Hepatocyte (in vitro differentiated cells): ENCODE measurements around the gene PRAC1. TPM values are rescaled to one million over a fixed set of nuclear protein-coding genes. Genes with fewer than 3 reads are reported as not detected.

Experiments used
- DNase-seq: peaks from one replicate; pipeline ENCODE4 v3.0.0-alpha.2; 2016; ENCODE audit warnings: low spot score
- H2AFZ ChIP-seq: fragments of 200-600 bp; sonication (generic); 2 replicates; pipeline ENCODE4 v1.6.0; 2016; ENCODE audit warnings: antibody characterized with exemption, mild to moderate bottlenecking
- H3K27ac ChIP-seq: fragments of 200-600 bp; sonication (generic); 2 replicates; pipeline ENCODE4 v1.5.1; 2016; ENCODE audit warnings: mild to moderate bottlenecking
- H3K27me3 ChIP-seq: fragments of 200-600 bp; sonication (generic); 2 replicates; pipeline ENCODE4 v1.6.1; 2016
- H3K36me3 ChIP-seq: fragments of 200-600 bp; sonication (generic); replicated peaks from 2 replicates; pipeline ENCODE4 v1.5.1; 2016; ENCODE audit warnings: low read depth; ENCODE audit not compliant: insufficient read depth
- H3K4me1 ChIP-seq: fragments of 200-600 bp; sonication (generic); 2 replicates; pipeline ENCODE4 v1.5.1; 2016; ENCODE audit warnings: mild to moderate bottlenecking, moderate library complexity; ENCODE audit not compliant: insufficient read depth
- H3K4me2 ChIP-seq: fragments of 200-600 bp; sonication (generic); 2 replicates; pipeline ENCODE4 v1.6.0; 2016
- H3K4me3 ChIP-seq: fragments of 200-600 bp; sonication (generic); 2 replicates; pipeline ENCODE4 v1.5.1; 2016; ENCODE audit warnings: mild to moderate bottlenecking
- H3K79me2 ChIP-seq: fragments of 200-600 bp; sonication (generic); 2 replicates; pipeline ENCODE4 v1.6.0; 2017; ENCODE audit warnings: mild to moderate bottlenecking
- H3K9me2 ChIP-seq: fragments of 200-600 bp; sonication (generic); replicated peaks from 2 replicates; pipeline ENCODE4 v1.6.0; 2017; ENCODE audit warnings: mild to moderate bottlenecking; ENCODE audit not compliant: insufficient read depth
- H3K9me3 ChIP-seq: fragments of 200-600 bp; sonication (generic); 2 replicates; pipeline ENCODE4 v1.5.1; 2016; ENCODE audit warnings: low read depth, mild to moderate bottlenecking
- H4K20me1 ChIP-seq: fragments of 200-600 bp; sonication (generic); 2 replicates; pipeline ENCODE4 v1.6.0; 2016; ENCODE audit warnings: mild to moderate bottlenecking; ENCODE audit not compliant: insufficient read depth, poor library complexity, severe bottlenecking
- CTCF ChIP-seq: fragments of 200-600 bp; sonication (generic); IDR thresholded peaks from 2 replicates; pipeline ENCODE4 v1.5.1; 2016; ENCODE audit warnings: antibody characterized with exemption, mild to moderate bottlenecking; ENCODE audit not compliant: poor library complexity
- EZH2 ChIP-seq: fragments of 200-600 bp; sonication (generic); IDR thresholded peaks from 2 replicates; pipeline ENCODE4 v1.6.1; 2016; ENCODE audit warnings: antibody characterized with exemption, mild to moderate bottlenecking, borderline replicate concordance
- EZH2phosphoT487 ChIP-seq: fragments of 200-600 bp; sonication (generic); IDR thresholded peaks from one replicate; pipeline ENCODE4 v1.6.1; 2018; ENCODE audit warnings: antibody characterized with exemption, mild to moderate bottlenecking, low read depth, moderate library complexity; ENCODE audit not compliant: unreplicated experiment, severe bottlenecking
- WGBS: methylation state at CpG from one replicate; pipeline ENCODE4 v1.1.6; 2016; ENCODE audit warnings: low lambda C conversion rate; ENCODE audit errors: missing lambda C conversion rate; 5-methylcytosine and 5-hydroxymethylcytosine counted together
- polyA plus RNA-seq: library from polyadenylated mRNA; unstranded; fragments of >200 nt; fragmentation: Nextera tagmentation; extraction: Ambion mirVana; gene quantifications from 2 replicates; pipeline ENCODE4 v1.2.1, GENCODE V29; 2016
- total RNA-seq: library from RNA; depleted of rRNA; stranded (reverse); fragments of >200 nt; gene quantifications from 2 replicates; pipeline ENCODE4 v1.2.3, GENCODE V29; 2014

The PRAC1 gene
- total and polyA plus RNA-seq, 2 experiments from 2014 or later, result not detected

- H3K9me3 ChIP-seq, result no peaks in the 10 kb centered on the region
- no peak overlapping the region for H3K4me3 ChIP-seq
- no peak overlapping the region for H3K27ac ChIP-seq
- H3K79me2 ChIP-seq, result no peaks in the 10 kb centered on the region
- H3K4me2 ChIP-seq, result no peak overlapping the region
- no peaks in the 10 kb centered on the region for H3K36me3 ChIP-seq
- H2AFZ ChIP-seq, result no peak overlapping the region
- no peak for DNase-seq
- H4K20me1 ChIP-seq, result no peaks in the 10 kb centered on the region
- WGBS, result 45% methylated on average over 5 of the region's 5 CpGs
- H3K4me1 ChIP-seq, result peaks cover 11% of the 10 kb centered on the region
- TF ChIP-seq EZH2phosphoT487 (no peak), EZH2 (no peak), CTCF (no peak)
- H3K27me3 ChIP-seq, result peaks cover 94% of the 10 kb centered on the region
- H3K9me2 ChIP-seq, result no peaks in the 10 kb centered on the region
Measured at GRCh38 chr17:48715496-48716399, 6.6 kb downstream of the PRAC1 start.

- Histone ChIP-seq H3K27me3 (peaks cover 91% of the 10 kb centered on the region), H3K27ac (no peak overlapping the region), H3K4me1 (no peaks in the 10 kb centered on the region), H3K36me3 (no peaks in the 10 kb centered on the region), H3K4me2 (no peak overlapping the region), H3K9me2 (no peaks in the 10 kb centered on the region), H4K20me1 (no peaks in the 10 kb centered on the region), H2AFZ (no peak overlapping the region), H3K79me2 (no peaks in the 10 kb centered on the region), H3K4me3 (no peak overlapping the region), H3K9me3 (no peaks in the 10 kb centered on the region)
- 73% methylated on average over 4 of the region's 4 CpGs for WGBS
- TF ChIP-seq EZH2phosphoT487 (no peak), CTCF (no peak), EZH2 (no peak)
- DNase-seq, result no peak
Measured at GRCh38 chr17:48711128-48711527, 11.2 kb downstream of the PRAC1 start.

GRCh38 chr17:48704361-48705248 is 17.7 kb downstream of the PRAC1 start:
- no peaks in the 10 kb centered on the region for H3K4me1 ChIP-seq
- no peaks in the 10 kb centered on the region for H3K79me2 ChIP-seq
- H3K4me2 ChIP-seq, result no peak overlapping the region
- TF ChIP-seq EZH2phosphoT487 (no peak), CTCF (no peak), EZH2 (no peak)
- H4K20me1 ChIP-seq, result no peaks in the 10 kb centered on the region
- H3K4me3 ChIP-seq, result no peak overlapping the region
- no peaks in the 10 kb centered on the region for H3K36me3 ChIP-seq
- no peak overlapping the region for H2AFZ ChIP-seq
- H3K9me3 ChIP-seq, result no peaks in the 10 kb centered on the region
- no peaks in the 10 kb centered on the region for H3K9me2 ChIP-seq
- WGBS, result 80% methylated on average over 11 of the region's 11 CpGs
- no peak for DNase-seq
- peaks cover 94% of the 10 kb centered on the region for H3K27me3 ChIP-seq
- no peak overlapping the region for H3K27ac ChIP-seq
